HL-60 (cell line): ENCODE results near the gene RRP7A.
"Not testable (repeated sequence)": the region's sequence is repeated elsewhere in the genome, so short reads cannot be mapped to it uniquely, and the experiment has no call there.

Experiments
- DNase-seq, 2 experiments: peaks; one replicate each; pipeline ENCODE4 v3.0.0-alpha.2; 2010 to 2020; ENCODE audit warnings: low read depth in 1 of 2, low spot score in 1 of 2
- H3K27ac ChIP-seq: fragments of 250-450 bp; sonication (Bioruptor Pico); replicated peaks from 2 replicates; pipeline ENCODE4 v1.5.1; 2020; ENCODE audit warnings: mild to moderate bottlenecking, moderate library complexity
- H3K27me3 ChIP-seq: fragments of 250-450 bp; sonication (Bioruptor Pico); 2 replicates; pipeline ENCODE4 v1.5.1; 2021; ENCODE audit warnings: mild to moderate bottlenecking, moderate library complexity; ENCODE audit not compliant: insufficient read depth, poor library complexity, severe bottlenecking
- H3K4me3 ChIP-seq: replicated peaks from 2 replicates; pipeline ENCODE4 v1.5.1; 2011; ENCODE audit warnings: mild to moderate bottlenecking, control low read depth, low read length; ENCODE audit not compliant: insufficient read depth
- GABPA ChIP-seq: IDR thresholded peaks from 2 replicates; pipeline ENCODE4 v1.6.1; 2012; ENCODE audit warnings: low read depth
- POLR2AphosphoS5 ChIP-seq: IDR thresholded peaks from 2 replicates; pipeline ENCODE4 v1.6.1; 2012; ENCODE audit warnings: low read depth
- SPI1 ChIP-seq: IDR thresholded peaks from 2 replicates; pipeline ENCODE4 v1.6.1; 2012; ENCODE audit warnings: low read depth, mild to moderate bottlenecking, borderline replicate concordance
- TF ChIP-seq, protein P1 (sequence below): IDR thresholded peaks from one replicate; pipeline ENCODE4 v1.5.1; 2011; ENCODE audit warnings: low read length, control low read depth, inconsistent platforms; ENCODE audit not compliant: insufficient read depth
- TF ChIP-seq, protein P2 (sequence below): IDR thresholded peaks from 2 replicates; pipeline ENCODE4 v1.6.1; 2012; ENCODE audit warnings: low read depth; ENCODE audit not compliant: insufficient replicate concordance

RRP7A gene

DNA sequence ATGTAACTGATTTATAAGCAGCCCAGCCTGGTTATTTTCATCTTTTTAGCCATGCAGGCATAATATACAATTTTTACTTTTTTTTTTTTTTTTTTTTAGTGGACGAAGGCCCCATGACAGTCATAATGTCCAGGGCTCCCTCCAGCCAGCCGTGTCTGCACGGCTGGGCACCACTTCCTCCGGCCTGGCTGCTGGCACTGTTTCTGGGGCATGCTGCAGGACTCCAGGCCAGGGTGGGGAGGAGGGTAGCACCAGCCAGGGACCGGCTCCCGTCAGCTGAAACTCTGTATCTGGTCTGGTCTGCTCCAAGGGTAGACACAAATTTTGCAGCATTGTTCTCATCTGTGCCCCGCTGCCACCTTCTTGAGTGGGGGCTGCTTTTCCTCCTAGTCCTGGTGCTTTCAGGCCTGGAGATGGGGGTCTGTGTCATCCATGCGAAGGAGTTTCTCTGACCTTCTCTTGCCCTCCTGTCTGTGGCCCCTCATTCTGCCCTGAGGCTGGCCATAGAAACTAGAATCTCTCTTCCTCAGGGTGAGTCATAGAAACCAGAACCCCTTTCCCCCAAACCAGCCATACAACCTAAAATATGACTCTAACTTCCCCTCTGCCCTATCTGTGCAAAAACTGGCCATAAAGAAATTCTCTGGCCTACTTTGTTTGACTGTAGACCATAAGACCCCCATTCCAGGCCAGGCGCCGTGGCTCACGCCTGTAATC is 9.2 kb upstream of the RRP7A start:
- TF ChIP-seq, protein P1, sequence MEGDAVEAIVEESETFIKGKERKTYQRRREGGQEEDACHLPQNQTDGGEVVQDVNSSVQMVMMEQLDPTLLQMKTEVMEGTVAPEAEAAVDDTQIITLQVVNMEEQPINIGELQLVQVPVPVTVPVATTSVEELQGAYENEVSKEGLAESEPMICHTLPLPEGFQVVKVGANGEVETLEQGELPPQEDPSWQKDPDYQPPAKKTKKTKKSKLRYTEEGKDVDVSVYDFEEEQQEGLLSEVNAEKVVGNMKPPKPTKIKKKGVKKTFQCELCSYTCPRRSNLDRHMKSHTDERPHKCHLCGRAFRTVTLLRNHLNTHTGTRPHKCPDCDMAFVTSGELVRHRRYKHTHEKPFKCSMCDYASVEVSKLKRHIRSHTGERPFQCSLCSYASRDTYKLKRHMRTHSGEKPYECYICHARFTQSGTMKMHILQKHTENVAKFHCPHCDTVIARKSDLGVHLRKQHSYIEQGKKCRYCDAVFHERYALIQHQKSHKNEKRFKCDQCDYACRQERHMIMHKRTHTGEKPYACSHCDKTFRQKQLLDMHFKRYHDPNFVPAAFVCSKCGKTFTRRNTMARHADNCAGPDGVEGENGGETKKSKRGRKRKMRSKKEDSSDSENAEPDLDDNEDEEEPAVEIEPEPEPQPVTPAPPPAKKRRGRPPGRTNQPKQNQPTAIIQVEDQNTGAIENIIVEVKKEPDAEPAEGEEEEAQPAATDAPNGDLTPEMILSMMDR = no peak
- TF ChIP-seq POLR2AphosphoS5 (no peak), GABPA (no peak), SPI1 (no peak)
- TF ChIP-seq, protein P2, sequence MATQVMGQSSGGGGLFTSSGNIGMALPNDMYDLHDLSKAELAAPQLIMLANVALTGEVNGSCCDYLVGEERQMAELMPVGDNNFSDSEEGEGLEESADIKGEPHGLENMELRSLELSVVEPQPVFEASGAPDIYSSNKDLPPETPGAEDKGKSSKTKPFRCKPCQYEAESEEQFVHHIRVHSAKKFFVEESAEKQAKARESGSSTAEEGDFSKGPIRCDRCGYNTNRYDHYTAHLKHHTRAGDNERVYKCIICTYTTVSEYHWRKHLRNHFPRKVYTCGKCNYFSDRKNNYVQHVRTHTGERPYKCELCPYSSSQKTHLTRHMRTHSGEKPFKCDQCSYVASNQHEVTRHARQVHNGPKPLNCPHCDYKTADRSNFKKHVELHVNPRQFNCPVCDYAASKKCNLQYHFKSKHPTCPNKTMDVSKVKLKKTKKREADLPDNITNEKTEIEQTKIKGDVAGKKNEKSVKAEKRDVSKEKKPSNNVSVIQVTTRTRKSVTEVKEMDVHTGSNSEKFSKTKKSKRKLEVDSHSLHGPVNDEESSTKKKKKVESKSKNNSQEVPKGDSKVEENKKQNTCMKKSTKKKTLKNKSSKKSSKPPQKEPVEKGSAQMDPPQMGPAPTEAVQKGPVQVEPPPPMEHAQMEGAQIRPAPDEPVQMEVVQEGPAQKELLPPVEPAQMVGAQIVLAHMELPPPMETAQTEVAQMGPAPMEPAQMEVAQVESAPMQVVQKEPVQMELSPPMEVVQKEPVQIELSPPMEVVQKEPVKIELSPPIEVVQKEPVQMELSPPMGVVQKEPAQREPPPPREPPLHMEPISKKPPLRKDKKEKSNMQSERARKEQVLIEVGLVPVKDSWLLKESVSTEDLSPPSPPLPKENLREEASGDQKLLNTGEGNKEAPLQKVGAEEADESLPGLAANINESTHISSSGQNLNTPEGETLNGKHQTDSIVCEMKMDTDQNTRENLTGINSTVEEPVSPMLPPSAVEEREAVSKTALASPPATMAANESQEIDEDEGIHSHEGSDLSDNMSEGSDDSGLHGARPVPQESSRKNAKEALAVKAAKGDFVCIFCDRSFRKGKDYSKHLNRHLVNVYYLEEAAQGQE = no peak
- H3K27me3 ChIP-seq = no peaks in the 10 kb centered on the region
- no peak for DNase-seq
- no peak overlapping the region for H3K27ac ChIP-seq
- no peak overlapping the region for H3K4me3 ChIP-seq

DNA sequence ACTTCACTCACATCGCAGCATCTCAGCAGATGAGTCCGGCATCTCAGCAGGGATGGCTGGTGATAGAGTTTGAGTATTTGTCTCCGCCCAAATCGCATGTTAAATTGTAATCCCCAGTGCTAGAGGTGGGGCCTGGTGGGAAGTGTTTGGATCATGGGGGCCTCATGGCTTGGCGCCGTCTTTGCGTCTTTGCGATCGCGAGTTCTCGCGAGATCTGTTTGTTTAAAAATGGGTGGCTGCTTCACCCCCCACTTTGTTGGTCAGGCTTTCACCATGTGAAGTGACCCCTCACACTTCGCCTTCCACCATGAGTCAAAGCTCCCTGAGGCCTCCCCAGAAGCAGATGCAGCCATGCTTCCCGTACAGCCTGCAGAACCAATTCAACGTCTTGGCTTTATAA is 3.0 kb upstream of the RRP7A start:
- DNase-seq = no peak
- Histone ChIP-seq H3K27me3 (no peaks in the 10 kb centered on the region), H3K27ac (no peak overlapping the region), H3K4me3 (no peak overlapping the region)
- TF ChIP-seq, protein P2 = no peak

DNA sequence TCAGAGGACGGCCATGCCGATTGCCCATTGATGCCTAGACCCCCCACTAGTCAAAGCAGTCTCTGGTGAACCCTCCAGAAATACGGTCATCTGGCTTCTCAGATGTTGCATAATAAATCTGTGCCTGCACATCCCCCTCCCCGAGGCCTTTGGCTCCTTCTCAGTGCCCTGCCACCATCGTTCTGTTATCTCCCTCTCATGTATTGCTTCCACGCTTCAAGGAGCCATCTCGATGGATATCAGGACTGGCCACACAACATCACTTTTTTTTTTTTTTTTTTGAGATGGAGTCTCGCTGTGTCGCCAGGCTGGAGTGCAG is 1.6 kb upstream of the RRP7A start:
- no peak overlapping the region for H3K27ac ChIP-seq
- no peak for DNase-seq
- H3K27me3 ChIP-seq = no peaks in the 10 kb centered on the region
- H3K4me3 ChIP-seq = no peak overlapping the region
- TF ChIP-seq, protein P2 = no peak

DNA sequence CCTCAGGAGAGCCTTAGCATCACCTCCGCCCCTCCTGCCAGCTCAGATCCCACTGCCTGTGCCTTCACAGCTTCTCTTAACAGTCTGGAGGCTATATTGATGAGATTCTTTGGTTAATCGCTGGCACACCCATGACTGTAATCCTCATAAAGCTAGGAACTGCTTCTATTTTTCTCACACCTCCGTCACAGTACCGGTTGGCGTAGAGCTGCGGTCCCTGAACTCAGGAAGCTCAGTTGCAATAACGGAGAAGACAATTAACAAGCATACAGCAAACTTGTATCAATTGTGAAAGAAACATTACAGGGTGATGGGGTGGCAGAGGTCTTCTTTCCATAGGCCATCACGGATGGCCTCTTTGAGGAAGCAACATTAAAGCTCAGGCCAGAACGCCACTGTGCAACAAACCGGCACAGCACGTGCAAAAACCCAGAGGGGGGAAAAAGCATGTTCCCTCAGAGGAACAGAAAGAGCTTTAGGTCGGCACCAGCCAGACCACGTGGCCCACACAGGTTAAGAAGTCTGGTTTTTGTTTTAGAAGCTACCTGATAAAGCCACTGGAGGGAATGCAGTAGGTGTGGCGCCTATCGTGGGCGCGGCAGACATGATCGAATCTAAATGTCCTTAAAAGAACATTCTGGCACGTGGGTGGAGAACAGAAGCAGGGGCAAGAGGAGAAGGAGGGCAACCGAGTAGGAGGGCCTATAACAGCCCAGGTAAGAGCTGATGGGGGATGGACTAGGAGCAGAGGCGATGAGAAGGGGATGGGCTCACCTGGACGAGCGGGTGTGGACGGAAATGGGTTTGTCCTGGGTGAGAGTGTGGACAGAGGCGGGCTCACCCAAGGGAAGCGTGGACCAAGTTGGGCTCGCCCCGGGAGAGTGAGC is 715 bp downstream of the RRP7A start:
- H3K27me3 ChIP-seq = not testable (repeated sequence)
- peak overlapping the region; percentile 81 for H3K27ac ChIP-seq
- DNase-seq = peak in 1 of 2 experiments; percentile 28
- H3K4me3 ChIP-seq = peak overlapping the region; percentile 85

DNA sequence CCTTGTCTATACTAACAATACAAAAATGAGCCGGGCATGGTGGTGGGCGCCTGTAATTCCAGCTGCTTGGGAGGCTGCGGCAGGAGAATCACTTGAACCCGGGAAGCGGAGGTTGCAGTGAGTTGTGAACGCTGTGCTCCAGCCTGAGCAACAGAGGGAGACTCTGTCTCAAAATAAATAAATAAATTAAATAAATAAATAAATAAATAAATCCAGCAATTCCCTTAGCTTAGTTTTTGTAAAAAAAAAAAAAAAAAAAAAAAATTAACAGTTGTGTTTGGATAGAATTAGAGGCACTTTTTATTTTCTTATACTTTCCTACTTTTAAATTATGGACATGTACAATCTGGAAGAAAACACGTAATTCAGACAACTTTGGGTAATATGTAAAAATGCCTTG is 2.5 kb downstream of the RRP7A start:
- H3K27me3 ChIP-seq, DNase-seq, H3K27ac ChIP-seq, H3K4me3 ChIP-seq: not testable (repeated sequence)
